Measurements from ENCODE around the gene PISD. TPM values are rescaled to one million over a fixed set of nuclear protein-coding genes. Genes with fewer than 3 reads are reported as not detected.

The PISD gene
- total and polyA plus RNA-seq, 9 of the 15 experiments (the other 6 are each of a cell fraction or from before 2014, with no cell fraction given), result 24.5 to 65.9 (median 36.6) TPM

GRCh38 chr22:31647066-31647465, 14.9 kb downstream of the PISD start:
- H3K9me1 ChIP-seq (ENCODE audit: control insufficient read depth, insufficient read depth, low read length), result no peaks in the 10 kb centered on the region
- BruUV-seq (replicated peaks), result no TSS peak
- POLR2A ChIA-PET, result interaction anchor here (0.5 to 0.6 kb wide), 3 partner anchors 11 to 155 kb away, joined by 3 to 4 read pairs (median 3); no protein-coding TSS in a partner anchor
- 94% methylated on average over 2 of the region's 3 CpGs for WGBS (ENCODE audit: insufficient coverage, low coverage, missing lambda C conversion rate)
- no peak for FAIRE-seq
- no peak for TF ChIP-seq ZNF431 (CRISPR knock-in tag; IDR thresholded peaks at IDR 0.05)
- no peak for TF ChIP-seq ZBTB1 (CRISPR knock-in tag; IDR thresholded peaks at IDR 0.05; ENCODE audit: borderline replicate concordance, low read depth)
- no peak for TF ChIP-seq FOXP4 (CRISPR knock-in tag; IDR thresholded peaks at IDR 0.05; ENCODE audit: borderline replicate concordance)
- TF ChIP-seq HDAC6 (IDR thresholded peaks at IDR 0.05; ENCODE audit: low read depth, low read length), result no peak
- no peak for TF ChIP-seq NFIX (CRISPR knock-in tag; IDR thresholded peaks at IDR 0.05; ENCODE audit: low read depth)
- TF ChIP-seq TRIM25 (IDR thresholded peaks at IDR 0.05; ENCODE audit: borderline replicate concordance), result no peak
- no peak overlapping the region for H3K4me2 ChIP-seq (ENCODE audit: insufficient read depth, low read length)
- H3K9ac ChIP-seq (ENCODE audit: insufficient read depth in 1 of 2, low read depth in 2 of 2, low read length in 2 of 2), result no peak overlapping the region
- DNase-seq (ENCODE audit: extremely low read depth in 1 of 4, low spot score in 3 of 4), result no peak
- CTCF ChIA-PET (ENCODE audit: low intra/inter-chr PET ratio), result no interaction called here
- H3K27me3 ChIP-seq (ENCODE audit: control insufficient read depth in 2 of 2, insufficient read depth in 2 of 2, low read length in 2 of 2), result no peaks in the 10 kb centered on the region
- H3K4me1 ChIP-seq (replicated peaks in 1 of 2; ENCODE audit: control insufficient read depth in 2 of 2, insufficient read depth in 2 of 2, low read length in 2 of 2), result peaks cover 0 to 5% of the 10 kb centered on the region in 2 experiments; a peak in 1 of 5 replicates
- H4K20me1 ChIP-seq (replicated peaks; ENCODE audit: control insufficient read depth, insufficient read depth, low read length), result no peaks in the 10 kb centered on the region
- no peak overlapping the region for H3K27ac ChIP-seq (ENCODE audit: extremely low read depth, low read depth, low read length)
- ATAC-seq, result no peak
- intact Hi-C loops (cut with micrococcal nuclease), result no loop called here
- H2AFZ ChIP-seq (ENCODE audit: low read depth, low read length), result no peak overlapping the region
- H3K4me3 ChIP-seq, result no peak overlapping the region
- in situ Hi-C loops (cut with MboI), result no loop called here
- H3K9me3 ChIP-seq (replicated peaks; ENCODE audit: control insufficient read depth, insufficient read depth, low read depth, low read length), result no peaks in the 10 kb centered on the region
- peaks cover 26% of the 10 kb centered on the region; the same call in 2 of the 3 replicates for H3K36me3 ChIP-seq (ENCODE audit: control insufficient read depth, insufficient read depth, low read length)
- no peaks in the 10 kb centered on the region for H3K79me2 ChIP-seq (ENCODE audit: control insufficient read depth, insufficient read depth, low read length)
